HG03064 (cell line): Measurements from ENCODE around the gene REPIN1.

Experiments
- ATAC-seq: cut with Tn5 transposase; IDR thresholded peaks from one replicate; pipeline ENCODE4 v1.9.1; 2021; ENCODE audit warnings: low read depth; ENCODE audit not compliant: unreplicated experiment

Gene REPIN1

DNA sequence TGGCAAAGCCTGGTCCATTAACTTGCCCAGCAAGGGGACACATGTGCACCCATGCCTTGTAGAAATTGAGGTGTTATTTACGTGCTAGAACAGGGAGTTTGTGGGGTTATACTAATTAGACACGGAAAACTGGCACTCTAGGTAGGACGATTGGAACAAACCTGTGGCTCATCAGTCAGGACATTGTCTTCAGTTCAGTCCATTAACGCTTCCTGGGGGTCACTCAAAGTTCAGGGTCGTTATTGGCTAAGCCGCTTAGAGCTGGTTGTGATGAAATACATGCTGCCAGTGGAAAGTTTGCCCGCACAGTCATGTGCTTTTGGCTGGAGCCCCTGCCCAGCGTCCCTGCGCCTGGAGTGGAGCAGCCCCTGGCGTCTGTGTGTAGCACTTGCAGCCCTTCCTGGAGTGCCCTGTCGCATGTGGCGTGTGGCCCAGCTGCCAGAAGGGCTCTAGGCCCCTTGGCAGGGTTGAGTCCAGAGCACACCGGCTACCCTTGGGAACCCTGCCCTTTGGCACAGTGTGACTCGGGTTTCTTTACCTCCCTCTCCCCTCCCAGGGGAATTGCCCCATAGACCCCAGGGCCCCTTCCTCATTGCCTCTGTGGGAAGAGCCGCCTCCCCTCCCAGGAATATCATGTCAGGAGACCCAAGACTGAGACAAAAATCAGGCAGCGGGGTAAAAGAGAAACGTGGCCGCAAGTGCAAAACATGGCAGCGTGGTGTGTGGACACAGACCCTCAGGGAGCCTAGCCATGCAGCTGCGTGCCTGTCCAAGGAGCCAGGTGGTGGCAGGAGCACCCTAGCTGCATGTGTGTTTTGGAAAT lies 20.3 kb downstream of the REPIN1 start:
- no peak for ATAC-seq

DNA sequence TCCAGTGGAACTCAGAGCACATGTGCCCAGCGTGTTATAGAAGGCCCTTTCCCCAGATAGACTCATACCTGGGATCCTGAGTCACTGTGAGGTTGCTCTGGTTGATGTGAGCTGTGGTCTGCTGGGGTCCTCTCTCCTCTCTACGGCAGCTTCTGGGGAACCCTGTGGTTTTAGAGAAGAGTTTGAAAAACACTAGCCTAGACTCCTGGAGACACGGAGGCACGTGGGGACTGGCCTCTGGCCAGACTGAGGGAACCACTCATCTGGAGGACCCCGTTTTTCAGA lies 20.9 kb downstream of the REPIN1 start:
- no peak for ATAC-seq

- ATAC-seq = no peak
These were observed 21.6 kb downstream of the REPIN1 start for GRCh38 chr7:150390205-150390604.

- ATAC-seq = no peak
These were observed 24.7 kb downstream of the REPIN1 start for GRCh38 chr7:150393325-150393724.

GRCh38 chr7:150396426-150396825 lies 27.8 kb downstream of the REPIN1 start:
- no peak for ATAC-seq

GRCh38 chr7:150396851-150397260 lies 28.2 kb downstream of the REPIN1 start:
- ATAC-seq = no peak

- no peak for ATAC-seq
These were observed 28.9 kb downstream of the REPIN1 start for GRCh38 chr7:150397346-150398107.

DNA sequence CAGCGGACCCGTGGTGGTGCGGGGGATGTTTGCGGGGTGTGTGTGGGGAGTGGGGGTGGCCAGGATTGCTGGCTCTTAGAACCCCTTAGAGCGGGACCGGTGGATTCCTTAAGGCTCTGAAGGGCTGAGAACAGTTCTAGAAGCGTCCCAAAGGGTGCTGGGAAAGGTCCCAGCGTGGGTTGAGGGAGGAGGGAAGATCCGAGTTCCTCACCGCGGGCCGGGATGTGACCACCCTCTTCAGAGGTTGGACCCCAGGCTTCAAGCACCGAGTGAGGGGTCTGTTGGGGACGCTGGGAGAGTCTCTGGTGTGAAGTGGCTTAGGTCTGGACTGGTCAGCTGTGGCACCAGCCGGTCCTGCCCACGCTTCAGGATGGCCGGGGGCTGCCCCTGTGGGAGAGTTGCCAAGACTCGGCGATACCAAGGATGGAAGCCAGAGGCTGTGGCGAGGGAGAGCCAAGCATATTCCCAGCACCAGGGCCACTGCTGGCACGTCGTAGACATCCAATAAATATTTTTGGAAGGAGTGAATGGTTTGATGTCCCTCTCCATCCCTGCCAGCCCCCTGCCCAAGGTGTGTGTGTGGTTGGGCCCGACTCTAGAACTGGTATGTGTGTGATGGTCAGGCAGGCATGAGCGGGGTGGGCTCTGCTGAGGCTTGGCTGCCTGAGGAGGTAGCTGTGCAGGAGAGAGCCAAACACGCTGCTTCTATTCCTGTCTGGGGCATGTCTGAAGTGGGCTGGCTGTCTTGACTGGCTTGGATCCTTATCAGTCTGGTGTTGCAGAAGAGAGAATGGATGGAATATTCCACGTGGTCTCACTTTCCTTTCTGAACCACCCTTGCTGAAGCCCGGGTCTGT lies 29.7 kb downstream of the REPIN1 start:
- ATAC-seq = no peak

GRCh38 chr7:150398965-150399320 lies 30.3 kb downstream of the REPIN1 start:
- ATAC-seq = no peak

DNA sequence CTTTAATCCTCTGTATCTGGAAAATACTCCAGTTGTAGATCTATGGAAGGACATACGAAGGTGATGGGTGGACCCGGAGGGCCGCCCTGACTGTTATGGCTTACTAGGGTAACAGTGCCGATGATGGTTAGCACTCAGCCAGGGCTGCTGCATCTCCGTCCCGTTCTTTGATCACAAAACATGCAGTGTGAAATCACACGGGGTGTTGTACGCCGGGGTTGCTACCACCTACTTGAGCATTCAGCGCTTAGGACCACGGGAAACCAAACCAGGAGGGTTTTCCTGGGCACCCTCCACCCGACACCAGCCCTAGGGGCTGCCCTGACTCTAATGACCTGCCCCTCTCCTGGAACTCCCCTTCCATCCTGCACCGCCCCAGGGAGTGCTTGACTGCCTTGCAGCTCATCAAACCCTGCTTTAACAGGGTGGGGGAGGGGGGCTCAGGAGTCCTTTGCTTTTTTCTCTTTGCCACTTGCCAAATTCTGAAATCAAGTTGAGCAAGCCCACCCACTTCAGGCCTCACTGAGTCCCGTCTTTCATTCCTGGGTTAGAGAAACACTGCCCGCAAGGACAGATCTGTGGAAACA lies 30.9 kb downstream of the REPIN1 start:
- ATAC-seq = no peak

DNA sequence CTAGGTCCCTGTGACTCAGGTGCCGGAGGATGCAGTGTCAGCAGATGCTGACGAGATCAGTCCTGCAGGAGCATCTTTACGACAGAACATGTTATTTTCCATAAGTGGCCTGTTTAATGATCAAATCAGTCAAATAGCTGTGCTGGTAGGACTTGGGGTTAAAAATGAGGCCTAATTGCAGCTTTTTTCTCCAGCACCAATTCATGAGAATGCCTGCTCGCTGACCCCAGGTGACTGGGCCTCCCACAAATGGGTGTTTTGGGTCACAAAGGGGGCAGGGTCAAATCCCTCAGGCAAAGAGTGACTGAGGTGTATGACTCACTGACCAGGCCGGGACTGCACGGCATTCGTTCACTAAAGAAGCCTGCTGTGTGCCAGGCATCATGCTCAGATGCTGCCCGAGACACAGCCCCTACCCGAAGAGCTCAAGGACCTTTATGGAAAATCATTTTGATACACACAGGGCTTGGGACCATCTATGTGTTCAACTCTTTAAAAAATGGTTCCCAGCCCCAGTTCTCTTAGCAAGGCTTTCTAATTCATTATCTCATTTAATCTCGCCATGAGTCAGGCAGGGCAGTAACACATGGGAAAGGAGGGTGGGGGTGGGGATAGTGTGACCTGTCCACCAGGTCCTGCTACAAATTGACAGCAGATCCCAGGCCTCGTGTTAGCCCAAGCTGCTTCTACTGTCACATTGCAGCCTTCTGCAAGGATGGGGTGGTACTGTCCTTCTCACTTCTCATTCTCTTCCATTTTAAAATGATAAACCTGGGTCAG lies 31.6 kb downstream of the REPIN1 start:
- ATAC-seq = no peak

GRCh38 chr7:150400788-150401423 lies 32.3 kb downstream of the REPIN1 start:
- ATAC-seq = no peak

GRCh38 chr7:150401424-150401790 lies 32.8 kb downstream of the REPIN1 start:
- ATAC-seq = no peak

DNA sequence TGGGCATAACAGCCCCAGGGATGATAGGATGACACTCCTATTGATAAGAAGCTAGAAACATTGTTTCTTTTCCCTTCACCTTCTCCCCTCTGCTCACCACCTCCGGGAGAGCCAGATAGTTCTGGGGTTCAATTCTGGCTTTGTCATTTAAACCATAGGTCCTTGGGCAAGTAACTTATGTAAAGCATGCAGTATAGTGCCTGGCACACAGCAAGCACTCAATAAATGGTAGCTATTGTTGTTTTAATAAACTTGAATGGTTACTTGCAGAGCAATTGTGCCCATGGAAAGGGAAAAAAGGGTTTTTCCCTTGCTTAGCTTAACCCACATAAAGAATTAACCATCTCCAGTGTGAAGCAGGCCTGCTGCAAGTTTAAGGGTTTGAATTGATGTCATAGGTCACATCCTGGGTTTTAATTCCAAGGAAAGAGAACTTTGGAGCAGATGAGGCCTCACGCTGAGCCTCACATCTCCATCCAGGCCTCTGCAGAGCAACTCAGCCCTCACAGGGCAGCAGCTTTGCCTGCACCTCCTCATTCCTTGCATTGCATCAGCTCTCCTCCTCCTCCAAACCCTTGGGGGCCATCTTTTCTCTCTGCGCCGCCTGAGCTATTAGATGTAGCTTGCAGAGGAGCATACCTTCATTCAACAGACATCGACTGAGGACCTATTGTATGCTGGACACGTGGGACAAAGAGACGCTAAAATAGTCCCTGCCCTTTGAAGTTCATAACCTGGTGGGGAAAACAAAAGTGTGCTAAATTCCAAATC lies 33.4 kb downstream of the REPIN1 start:
- no peak for ATAC-seq

- no peak for ATAC-seq
These were observed 34.2 kb downstream of the REPIN1 start for GRCh38 chr7:150402671-150403321.

GRCh38 chr7:150403376-150404171 lies 35.0 kb downstream of the REPIN1 start:
- no peak for ATAC-seq

GRCh38 chr7:150404172-150404804 lies 35.7 kb downstream of the REPIN1 start:
- ATAC-seq = no peak
